Occipital lobe (tissue), 2 donors: ENCODE measurements around the gene HLA-DMA. TPM values are rescaled to one million over a fixed set of nuclear protein-coding genes. Genes with fewer than 3 reads are reported as not detected.

Experiments used
- DNase-seq: peaks from one replicate; lab custom pipeline; 2025; lab: John Stamatoyannopoulos, UW
- total RNA-seq: library from RNA; depleted of rRNA; stranded (reverse); fragments of >200 nt; gene quantifications from one replicate; pipeline ENCODE4 v1.2.3, GENCODE V29; 2014

The HLA-DMA gene
- total RNA-seq: 0.94 TPM

DNA sequence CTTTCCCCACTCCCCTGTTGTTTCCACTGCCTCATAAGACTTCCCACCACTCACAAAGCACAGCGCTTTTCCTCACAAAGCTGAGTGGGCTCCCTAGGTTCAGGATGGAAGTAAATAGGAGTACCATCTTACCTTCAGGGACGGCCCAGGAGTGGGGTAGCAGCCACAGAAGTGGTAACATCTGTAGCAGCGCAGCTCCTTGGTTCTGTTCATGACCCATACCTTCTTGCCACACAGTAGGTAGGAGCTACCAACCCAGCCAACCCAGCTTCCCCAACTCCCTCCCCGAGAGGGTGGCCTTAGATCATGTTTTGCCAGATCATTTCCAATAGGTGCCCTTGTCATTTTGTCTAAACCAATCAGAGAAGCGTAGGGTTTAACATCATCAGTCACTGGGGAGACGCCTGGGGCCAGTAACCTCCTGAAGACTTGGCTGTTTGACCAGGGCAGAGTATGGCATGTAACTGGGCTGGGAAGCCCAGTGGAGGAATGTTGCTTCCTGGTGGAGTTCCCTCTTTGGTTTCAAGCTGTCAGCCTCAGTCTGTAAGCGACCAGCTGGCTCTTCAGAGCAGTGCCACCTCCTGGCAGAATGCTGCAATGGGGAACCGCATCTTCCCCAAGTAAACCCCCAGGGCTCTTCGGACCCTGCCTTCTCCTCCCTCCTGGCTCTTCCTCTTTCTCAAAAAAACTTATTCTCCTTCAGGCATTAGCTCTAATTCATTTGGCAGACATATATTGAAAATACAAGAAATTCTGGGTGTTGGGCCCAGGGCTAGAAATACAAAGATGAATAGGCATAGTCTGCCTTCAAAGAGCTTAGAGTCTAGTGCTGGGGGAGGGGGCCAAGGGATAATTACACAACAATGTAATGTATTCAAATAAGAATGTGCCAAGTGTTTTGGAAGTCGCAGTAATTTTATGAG is at the start of gene HLA-DMA:
HLA-DMA (minus strand) TSS at position 281 of the 923 bp plus-strand sequence; CDS start at position 220, 61 bp downstream.
- peak; percentile 52 for DNase-seq

DNA sequence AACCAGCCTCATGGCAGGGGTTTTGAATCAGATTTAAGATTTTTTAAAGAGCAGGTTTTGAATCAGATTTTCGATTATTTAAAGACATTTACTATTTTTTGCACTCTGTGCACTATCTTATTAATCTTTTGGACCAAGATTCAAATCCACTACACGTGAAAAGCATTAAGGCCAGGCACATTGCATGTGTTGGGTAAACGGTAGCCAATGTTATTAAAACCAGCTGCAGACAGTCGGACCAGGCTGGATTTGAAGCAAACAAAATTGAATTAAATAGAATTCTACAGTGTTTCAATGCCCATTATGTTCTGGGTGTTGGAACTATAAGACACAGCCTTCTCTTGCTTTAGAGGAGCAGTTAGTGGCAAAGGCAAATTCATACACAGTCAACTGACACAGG is 48.8 kb upstream of the HLA-DMA start:
- no peak for DNase-seq

DNA sequence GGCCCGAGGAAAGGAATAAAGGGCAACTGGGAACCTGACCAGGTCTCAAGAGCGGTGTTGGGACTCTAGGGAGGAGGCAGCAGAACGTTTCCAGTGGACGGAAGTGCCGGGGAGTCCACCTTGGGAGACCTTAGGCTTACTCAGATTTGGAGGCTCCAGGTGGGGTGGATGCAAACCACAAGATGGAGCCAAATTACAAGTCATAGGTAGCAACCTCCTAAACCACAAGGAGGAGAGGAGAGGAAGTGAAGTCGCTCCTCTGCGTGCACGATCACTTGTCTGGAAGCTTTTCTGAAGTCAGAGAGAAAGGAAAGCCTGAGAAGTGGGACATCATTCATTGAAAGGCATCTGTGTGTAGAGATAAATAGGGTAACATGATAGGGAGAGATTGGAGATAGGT is 47.2 kb upstream of the HLA-DMA start:
- DNase-seq: no peak

DNA sequence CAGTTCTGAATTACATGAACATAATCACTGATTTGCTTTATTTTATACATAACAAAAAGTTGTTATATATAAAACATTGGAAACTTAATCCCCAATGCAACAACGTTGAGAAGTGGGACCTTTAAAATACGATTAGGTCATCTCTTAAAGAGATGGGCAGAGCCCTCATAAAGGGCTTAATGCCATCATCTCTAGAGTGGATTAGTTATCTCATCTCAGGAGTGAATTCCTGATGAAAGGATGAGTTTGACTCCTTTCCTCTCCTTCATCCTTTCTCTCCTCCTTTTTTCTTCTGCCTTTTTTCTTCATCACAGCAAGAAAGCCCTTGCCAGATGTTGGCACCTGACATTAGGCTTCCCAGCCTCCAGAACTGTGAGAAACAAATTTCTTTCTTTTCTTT is 42.6 kb upstream of the HLA-DMA start:
- DNase-seq: no peak

DNA sequence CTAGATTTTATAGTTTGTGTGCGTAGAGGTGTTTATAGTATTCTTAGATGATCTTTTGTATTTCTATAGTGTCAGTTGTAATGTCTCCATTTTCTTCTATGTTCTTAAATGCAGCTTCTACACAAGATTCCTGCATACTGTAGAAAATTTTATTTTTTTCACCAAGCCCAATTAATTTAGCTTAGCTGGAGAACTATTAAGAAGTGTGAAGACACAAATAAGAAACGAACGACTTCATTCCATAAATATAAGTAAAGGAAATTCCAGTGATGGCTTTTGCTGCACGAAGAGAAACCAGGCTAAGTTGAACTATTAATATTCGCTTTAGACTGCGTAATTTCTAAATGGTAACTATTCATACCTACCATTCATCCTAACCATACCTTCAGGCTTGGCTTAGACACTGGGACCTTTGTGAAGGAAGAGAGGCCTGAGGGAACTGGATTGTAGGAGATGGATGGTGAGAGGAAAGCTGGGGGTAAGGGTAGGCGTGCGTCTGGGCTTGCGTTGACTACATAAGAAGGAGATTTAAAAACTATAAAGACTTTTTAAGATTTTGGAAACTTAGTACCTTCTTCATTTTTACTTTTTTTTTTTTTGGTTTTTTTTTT is 40.6 kb upstream of the HLA-DMA start:
- DNase-seq: no peak

DNA sequence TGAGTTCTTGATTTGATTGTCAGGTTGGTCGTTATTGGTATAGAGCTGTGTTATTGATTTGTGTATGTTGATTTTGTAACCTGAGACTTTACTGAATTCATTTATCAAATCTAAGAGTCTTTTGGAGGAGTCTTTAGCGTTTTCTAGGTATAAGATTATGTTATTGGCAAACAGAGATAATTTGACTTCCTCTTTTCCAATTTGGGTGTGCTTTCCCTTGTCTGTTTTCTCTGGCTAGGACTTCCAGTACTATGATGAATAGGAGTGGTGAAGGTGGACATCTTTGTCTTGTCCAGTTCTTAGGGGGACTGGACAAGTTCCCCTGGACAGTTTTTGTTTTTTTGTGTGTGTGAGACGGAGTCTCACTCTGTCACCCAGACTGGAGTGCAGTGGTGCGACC is 39.1 kb upstream of the HLA-DMA start:
- no peak for DNase-seq

DNA sequence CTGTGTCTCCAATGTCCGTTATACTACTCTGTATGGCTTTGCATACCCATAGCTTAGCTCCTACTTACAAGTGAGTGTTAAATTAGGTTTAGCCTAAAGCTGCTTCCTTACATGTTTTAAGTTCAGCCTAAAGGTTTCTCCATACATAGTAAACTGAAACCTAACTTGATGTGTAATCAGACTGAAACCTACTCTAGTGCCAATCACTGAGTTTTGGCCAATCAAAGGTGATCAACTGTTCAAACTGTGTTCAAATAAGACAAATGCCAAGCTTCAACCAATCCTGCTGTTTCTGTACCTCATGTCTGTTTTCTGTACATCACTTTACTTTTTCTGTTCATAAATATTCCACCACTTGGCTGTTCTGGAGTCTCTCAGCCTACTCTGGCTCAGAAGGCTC is 36.5 kb upstream of the HLA-DMA start:
- DNase-seq: no peak

DNA sequence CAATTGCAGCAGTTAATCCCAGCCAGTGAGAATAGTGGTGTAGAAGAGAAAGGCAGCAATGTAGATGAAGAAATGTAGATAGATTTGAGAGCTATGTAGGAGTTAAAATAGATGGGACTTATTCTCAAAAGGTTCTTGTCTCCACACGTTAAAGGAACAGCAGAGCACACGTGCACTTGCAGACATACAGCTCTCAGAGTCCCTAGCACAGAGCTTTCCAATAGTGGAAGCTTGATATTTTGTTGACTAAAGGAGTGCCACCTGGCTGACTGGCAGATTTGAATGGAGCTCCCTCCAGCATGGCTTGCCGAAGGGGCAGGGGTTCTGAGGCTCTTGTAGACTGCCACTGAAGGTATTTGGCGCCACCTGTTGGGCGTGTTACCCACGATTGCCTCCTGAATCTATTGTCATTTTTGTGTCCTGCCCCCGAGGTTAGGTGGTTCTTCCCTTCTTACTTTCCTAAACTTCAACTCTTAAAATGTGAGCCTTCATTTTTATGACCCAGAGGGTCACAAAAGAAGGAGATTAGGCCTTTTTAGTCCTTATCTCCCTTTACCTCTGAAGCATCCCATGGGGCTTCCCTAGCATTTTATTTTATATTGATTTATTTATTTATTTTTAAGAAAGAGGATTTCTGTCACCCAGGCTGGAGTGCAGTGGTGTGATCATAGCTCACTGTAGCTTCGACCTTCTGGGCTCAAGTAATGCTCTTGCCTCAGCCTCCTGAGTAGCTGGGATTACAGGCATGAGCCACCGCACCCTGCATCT is 31.9 kb upstream of the HLA-DMA start:
- peak; percentile 55 for DNase-seq

DNA sequence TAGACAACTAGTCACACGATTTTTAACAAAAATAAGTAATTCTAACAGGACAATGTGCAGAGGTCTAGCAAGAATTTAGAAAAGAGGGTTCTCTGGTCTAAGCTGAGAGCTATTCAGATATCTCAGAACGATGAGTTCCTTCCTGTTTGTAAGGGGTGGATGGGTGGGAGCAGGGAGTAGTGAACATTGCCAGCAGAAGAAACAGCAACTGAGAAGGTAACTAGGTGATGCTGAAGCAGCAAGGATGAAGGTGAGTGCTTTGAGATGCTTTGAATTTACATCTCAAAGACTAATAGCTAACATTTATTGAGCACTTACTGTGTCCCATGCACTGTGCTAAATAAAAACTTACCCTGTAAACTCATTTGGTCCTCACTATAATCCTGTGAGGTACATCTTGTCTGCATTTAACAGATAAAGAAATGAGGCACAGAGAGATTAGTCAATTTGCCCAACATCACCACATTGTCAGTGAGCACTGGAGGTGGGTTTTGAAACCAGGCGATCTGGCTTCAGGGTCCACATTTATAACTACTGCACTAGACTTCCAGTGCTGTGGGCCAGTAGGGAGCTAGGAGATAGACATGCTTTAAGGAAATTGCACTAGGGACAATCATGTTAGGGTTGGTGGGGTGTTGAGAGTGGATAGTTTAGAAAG is 31.2 kb upstream of the HLA-DMA start:
- DNase-seq: no peak

DNA sequence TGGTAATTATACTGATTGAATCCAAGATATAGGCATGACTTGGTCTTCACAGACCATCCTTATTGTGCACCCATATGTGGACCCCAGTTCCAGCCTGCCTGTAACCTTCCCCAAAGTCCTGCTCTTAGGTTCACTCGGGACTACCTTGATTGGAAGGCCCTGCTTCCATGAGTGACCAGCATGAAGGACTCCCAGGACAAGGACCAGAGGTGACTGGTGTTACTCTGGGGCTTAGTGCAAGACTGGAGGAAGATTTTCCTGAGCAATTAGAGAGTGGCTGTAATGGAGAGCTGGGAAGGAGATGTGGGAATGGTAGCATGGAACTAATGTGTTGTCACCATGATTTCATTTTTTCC is 30.6 kb upstream of the HLA-DMA start:
- DNase-seq: no peak

DNA sequence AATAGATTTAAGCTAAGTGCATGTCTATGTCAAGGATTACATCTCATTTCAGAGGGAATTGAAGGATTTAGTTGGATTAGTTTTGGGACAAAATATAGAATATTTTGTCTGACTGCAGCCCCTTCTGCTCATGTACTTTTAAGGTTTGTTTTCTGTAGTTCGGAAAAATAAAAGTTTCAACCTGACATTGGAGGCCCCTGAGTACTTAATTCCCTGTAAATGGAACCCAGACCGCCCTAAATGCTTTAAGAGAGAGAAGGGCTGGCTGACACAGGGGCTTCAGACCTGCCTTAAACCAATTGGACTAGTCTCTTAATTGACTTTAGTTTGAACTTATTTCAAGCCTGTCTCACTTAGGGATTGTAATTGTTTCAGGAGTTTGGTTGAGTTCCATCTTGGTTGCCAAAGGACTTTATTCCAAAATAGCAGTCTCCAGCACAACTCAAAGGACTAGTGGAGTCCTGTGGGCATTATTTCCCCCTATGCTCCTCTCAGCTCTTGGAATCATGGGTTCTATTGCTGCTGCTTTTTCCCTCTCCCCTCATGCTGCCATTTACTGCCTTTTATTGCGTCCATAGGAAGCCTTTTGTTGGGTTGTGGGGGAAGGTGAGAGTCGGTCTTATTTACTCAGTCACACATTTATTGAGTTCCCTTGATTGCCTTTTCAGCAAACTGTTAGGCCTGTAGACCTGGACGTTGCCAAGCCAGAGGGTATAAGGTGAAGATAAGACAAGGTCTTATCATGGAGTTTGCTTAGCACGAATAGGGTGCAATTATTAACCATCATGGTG is 30.0 kb upstream of the HLA-DMA start:
- no peak for DNase-seq

DNA sequence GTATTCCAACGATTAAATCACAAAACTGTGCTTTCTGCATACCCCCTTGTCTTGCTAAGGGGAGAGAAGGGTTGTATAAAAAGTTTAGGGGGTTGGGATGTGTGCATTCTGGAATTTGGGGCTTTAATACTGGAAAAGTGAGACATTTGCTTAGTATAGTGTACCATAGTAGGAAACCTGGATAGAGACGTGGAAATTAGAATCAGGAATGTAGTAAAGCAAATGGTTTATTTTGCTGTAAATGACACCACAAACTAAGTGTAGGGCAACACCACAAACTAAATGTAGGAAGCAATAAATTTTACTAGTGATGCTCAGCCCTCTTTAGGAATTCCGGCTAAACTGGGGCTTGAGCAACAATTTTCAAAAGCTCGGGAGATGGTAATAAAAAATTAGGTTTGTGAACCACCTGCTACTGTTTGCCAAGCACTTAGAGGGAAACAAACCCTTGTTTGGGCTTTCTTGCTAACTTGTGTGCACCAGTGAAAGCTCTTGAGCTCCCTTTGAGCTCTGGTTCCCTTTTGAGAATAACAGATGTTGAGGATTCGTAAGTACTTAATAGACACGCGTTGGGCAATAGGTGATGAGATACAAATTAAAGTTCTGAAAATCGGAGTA is 29.3 kb upstream of the HLA-DMA start:
- DNase-seq: no peak

DNA sequence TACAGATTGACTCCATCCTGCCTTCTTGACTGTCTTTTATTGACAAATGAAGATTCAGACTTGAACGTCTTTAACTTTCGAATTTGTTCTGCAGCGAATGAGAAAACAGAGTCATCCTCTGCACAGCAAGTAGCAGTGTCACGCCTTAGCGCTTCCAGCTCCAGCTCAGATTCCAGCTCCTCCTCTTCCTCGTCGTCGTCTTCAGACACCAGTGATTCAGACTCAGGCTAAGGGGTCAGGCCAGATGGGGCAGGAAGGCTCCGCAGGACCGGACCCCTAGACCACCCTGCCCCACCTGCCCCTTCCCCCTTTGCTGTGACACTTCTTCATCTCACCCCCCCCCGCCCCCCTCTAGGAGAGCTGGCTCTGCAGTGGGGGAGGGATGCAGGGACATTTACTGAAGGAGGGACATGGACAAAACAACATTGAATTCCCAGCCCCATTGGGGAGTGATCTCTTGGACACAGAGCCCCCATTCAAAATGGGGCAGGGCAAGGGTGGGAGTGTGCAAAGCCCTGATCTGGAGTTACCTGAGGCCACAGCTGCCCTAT is 27.7 kb upstream of the HLA-DMA start:
- no peak for DNase-seq

DNA sequence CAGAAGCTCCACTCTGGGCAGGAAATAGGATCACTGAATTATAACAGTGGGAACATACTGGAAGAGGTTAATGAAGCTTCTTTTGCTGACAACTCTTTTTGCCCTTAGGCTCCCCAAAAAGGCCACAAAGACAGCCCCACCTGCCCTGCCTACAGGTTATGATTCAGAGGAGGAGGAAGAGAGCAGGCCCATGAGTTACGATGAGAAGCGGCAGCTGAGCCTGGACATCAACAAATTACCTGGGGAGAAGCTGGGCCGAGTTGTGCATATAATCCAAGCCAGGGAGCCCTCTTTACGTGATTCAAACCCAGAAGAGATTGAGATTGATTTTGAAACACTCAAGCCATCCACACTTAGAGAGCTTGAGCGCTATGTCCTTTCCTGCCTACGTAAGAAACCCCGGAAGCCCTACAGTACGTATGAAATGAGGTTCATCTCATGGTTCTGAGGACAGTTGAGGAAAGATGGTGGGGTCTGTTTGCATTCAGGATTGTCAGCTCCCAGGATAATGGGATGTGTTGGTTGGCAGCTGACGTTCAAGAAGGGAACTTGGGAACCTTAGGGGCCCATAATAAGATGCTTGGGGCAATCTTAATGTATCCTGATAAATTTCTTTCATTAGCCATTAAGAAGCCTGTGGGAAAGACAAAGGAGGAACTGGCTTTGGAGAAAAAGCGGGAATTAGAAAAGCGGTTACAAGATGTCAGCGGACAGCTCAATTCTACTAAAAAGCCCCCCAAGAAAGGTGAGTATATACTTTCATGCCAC is 27.0 kb upstream of the HLA-DMA start:
- no peak for DNase-seq

DNA sequence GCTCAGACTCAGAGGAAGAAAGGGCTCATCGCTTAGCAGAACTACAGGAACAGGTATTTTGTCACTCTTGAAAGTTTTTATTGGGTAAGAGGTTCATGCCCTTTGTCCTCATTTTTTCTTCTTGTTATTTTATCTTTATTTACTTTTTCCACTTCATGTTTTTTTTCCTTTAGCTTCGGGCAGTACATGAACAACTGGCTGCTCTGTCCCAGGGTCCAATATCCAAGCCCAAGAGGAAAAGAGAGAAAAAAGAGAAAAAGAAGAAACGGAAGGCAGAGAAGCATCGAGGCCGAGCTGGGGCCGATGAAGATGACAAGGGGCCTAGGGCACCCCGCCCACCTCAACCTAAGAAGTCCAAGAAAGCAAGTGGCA is 25.0 kb upstream of the HLA-DMA start:
- DNase-seq: no peak

DNA sequence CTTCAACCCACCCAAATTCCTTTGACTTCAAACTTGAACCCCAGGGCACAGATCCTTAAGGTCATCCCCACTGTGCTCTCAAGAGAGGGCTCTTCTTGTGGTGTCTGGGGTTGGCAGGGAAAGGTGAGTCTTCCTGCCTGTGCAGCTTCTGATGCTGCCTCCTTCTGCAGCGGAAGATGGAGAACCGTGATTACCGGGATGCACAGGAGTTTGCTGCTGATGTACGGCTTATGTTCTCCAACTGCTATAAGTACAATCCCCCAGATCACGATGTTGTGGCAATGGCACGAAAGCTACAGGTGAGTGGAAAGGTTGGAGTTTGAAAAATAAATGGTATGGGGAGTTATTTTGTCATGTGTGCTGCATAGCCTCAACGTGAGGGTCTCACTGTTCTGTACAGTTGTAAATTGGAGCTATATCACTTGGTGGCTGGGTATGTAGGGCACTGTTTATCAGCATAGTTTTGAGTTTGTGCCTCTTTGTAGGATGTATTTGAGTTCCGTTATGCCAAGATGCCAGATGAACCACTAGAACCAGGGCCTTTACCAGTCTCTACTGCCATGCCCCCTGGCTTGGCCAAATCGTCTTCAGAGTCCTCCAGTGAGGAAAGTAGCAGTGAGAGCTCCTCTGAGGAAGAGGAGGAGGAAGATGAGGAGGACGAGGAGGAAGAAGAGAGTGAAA is 24.5 kb upstream of the HLA-DMA start:
- no peak for DNase-seq

DNA sequence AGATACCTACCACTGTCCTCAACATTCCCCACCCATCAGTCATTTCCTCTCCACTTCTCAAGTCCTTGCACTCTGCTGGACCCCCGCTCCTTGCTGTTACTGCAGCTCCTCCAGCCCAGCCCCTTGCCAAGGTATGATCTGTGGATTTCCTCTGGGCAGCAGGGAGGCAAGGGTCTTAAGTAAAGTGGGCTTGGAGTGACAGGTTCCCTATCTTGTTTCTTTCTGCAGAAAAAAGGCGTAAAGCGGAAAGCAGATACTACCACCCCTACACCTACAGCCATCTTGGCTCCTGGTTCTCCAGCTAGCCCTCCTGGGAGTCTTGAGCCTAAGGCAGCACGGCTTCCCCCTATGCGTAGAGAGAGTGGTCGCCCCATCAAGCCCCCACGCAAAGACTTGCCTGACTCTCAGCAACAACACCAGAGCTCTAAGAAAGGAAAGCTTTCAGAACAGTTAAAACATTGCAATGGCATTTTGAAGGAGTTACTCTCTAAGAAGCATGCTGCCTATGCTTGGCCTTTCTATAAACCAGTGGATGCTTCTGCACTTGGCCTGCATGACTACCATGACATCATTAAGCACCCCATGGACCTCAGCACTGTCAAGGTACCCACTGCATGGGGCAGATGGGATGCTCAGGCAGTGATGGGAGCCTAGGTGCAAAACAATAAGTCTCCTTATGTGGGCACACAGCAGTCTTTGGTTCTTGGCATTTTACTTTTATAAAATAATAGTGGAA is 23.6 kb upstream of the HLA-DMA start:
- no peak for DNase-seq

DNA sequence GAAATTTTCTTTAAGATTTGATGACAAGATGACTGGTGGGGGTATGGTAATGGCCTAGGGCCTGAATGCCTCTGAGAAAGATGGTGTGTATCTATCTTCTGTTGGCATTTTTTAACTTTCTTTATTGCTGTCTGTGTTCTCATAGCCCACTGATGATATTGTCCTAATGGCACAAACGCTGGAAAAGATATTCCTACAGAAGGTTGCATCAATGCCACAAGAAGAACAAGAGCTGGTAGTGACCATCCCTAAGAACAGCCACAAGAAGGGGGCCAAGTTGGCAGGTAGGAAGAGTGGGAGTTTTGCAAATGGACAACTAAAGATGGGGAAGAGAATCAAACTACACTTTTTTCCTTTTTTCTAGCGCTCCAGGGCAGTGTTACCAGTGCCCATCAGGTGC is 23.0 kb upstream of the HLA-DMA start:
- no peak for DNase-seq
